ENCODE results near the gene ERC2.

DNA sequence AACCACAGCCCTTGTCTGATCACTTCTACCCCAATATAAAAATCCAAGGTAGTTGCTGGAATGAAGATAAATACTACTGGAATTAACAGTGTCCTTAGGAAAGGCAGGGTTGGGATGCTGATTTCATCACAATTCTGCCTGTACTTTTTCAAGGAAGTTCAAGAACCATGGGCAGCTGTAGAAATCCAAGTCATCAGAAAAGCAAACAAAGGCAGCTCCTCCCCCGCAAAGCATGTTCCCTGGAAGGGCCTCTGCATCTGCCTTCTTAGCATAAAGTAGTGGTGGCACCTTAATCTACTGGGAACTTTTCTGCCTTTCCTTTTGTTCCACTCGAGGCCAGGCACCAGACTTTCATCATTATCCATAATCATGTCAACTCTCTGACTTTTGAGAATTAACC lies 54.4 kb downstream of the ERC2 start:
- TF ChIP-seq ELF1 (CRISPR knock-in tag; IDR thresholded peaks at IDR 0.05), result no peak
- TF ChIP-seq, protein P1, sequence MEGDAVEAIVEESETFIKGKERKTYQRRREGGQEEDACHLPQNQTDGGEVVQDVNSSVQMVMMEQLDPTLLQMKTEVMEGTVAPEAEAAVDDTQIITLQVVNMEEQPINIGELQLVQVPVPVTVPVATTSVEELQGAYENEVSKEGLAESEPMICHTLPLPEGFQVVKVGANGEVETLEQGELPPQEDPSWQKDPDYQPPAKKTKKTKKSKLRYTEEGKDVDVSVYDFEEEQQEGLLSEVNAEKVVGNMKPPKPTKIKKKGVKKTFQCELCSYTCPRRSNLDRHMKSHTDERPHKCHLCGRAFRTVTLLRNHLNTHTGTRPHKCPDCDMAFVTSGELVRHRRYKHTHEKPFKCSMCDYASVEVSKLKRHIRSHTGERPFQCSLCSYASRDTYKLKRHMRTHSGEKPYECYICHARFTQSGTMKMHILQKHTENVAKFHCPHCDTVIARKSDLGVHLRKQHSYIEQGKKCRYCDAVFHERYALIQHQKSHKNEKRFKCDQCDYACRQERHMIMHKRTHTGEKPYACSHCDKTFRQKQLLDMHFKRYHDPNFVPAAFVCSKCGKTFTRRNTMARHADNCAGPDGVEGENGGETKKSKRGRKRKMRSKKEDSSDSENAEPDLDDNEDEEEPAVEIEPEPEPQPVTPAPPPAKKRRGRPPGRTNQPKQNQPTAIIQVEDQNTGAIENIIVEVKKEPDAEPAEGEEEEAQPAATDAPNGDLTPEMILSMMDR (CRISPR knock-in tag; IDR thresholded peaks at IDR 0.05), result no peak
